ENCODE measurements around the gene CISTR.

The CISTR gene

GRCh38 chr12:53717319-53717718 is 34.5 kb downstream of the CISTR start:
- H3K18ac ChIP-seq (ENCODE audit: low read length), result no peak overlapping the region
- H3K23ac ChIP-seq (ENCODE audit: low read depth, low read length, poor library complexity), result no peak overlapping the region
- peaks cover under 1 to 5% of the 10 kb centered on the region in 2 donors for H3K4me1 ChIP-seq (ENCODE audit: control insufficient read depth in 2 of 2, insufficient read depth in 1 of 2, low read depth in 1 of 2, low read length in 2 of 2)
- no peak overlapping the region for H2AK5ac ChIP-seq (ENCODE audit: low read depth, low read length)
- H4K8ac ChIP-seq (ENCODE audit: low read depth, low read length), result no peak overlapping the region
- no peak for DNase-seq (ENCODE audit: low spot score)
- no peak overlapping the region for H4K91ac ChIP-seq (ENCODE audit: low read depth, low read length, poor library complexity)
- no peak overlapping the region for H3K4me3 ChIP-seq (ENCODE audit: low read length in 2 of 2)
- no peak overlapping the region for H2BK15ac ChIP-seq (ENCODE audit: low read length)
- H3K79me1 ChIP-seq (ENCODE audit: low read depth, low read length), result no peaks in the 10 kb centered on the region
- H2BK120ac ChIP-seq (ENCODE audit: low read depth, low read length), result no peak overlapping the region
- no peak overlapping the region for H3K27ac ChIP-seq (replicated peaks; ENCODE audit: low read length)
- H3K14ac ChIP-seq (ENCODE audit: low read length), result no peak overlapping the region
- H3K9me3 ChIP-seq (replicated peaks in 1 of 2; ENCODE audit: control insufficient read depth in 2 of 2, insufficient read depth in 1 of 2, low read depth in 1 of 2, low read length in 2 of 2), result no peaks in the 10 kb centered on the region
- H2AFZ ChIP-seq (ENCODE audit: low read length), result no peak overlapping the region
- no peak overlapping the region for H3K4ac ChIP-seq (ENCODE audit: low read length)
- no peak overlapping the region for H2BK5ac ChIP-seq (ENCODE audit: low read length)
- H2BK12ac ChIP-seq (ENCODE audit: low read length), result no peak overlapping the region
- no peak overlapping the region for H3K9ac ChIP-seq (ENCODE audit: low read depth, low read length, poor library complexity)
- H3K36me3 ChIP-seq (replicated peaks in 1 of 2; ENCODE audit: control insufficient read depth in 2 of 2, insufficient read depth in 2 of 2, low read length in 2 of 2), result peaks cover 0 to 2% of the 10 kb centered on the region in 2 donors
- no peak overlapping the region for H3K4me2 ChIP-seq (ENCODE audit: insufficient read depth, low read length, poor library complexity, severe bottlenecking)
- WGBS, 2 donors (ENCODE audit: extremely low coverage in 2 of 2, insufficient read length in 2 of 2, insufficient replicate concordance in 1 of 2), result no CpG with 5 or more reads among the region's 5 CpGs
- H3K27me3 ChIP-seq (ENCODE audit: control insufficient read depth in 3 of 3, insufficient read depth in 3 of 3, low read depth in 1 of 3, low read length in 3 of 3), result no peaks in the 10 kb centered on the region

- no peak overlapping the region for H4K8ac ChIP-seq (ENCODE audit: low read depth, low read length)
- H2BK12ac ChIP-seq (ENCODE audit: low read length), result no peak overlapping the region
- no peaks in the 10 kb centered on the region for H3K79me1 ChIP-seq (ENCODE audit: low read depth, low read length)
- H4K91ac ChIP-seq (ENCODE audit: low read depth, low read length, poor library complexity), result no peak overlapping the region
- no peak overlapping the region for H3K9ac ChIP-seq (ENCODE audit: low read depth, low read length, poor library complexity)
- peaks cover 0 to 3% (median 0%) of the 10 kb centered on the region in 3 experiments for H3K27me3 ChIP-seq (ENCODE audit: control insufficient read depth in 3 of 3, insufficient read depth in 3 of 3, low read depth in 1 of 3, low read length in 3 of 3)
- no peak overlapping the region for H3K23ac ChIP-seq (ENCODE audit: low read depth, low read length, poor library complexity)
- no peak overlapping the region for H2AFZ ChIP-seq (ENCODE audit: low read length)
- no peak overlapping the region for H3K4me3 ChIP-seq (ENCODE audit: low read length in 2 of 2)
- H3K4me1 ChIP-seq (ENCODE audit: control insufficient read depth in 2 of 2, insufficient read depth in 1 of 2, low read depth in 1 of 2, low read length in 2 of 2), result peaks cover 4 to 10% of the 10 kb centered on the region in 2 donors
- H3K9me3 ChIP-seq (replicated peaks in 1 of 2; ENCODE audit: control insufficient read depth in 2 of 2, insufficient read depth in 1 of 2, low read depth in 1 of 2, low read length in 2 of 2), result no peaks in the 10 kb centered on the region
- no CpG with 5 or more reads among the region's 4 CpGs for WGBS, 2 donors (ENCODE audit: extremely low coverage in 2 of 2, insufficient read length in 2 of 2, insufficient replicate concordance in 1 of 2)
- no peak overlapping the region for H3K27ac ChIP-seq (replicated peaks; ENCODE audit: low read length)
- H3K36me3 ChIP-seq (replicated peaks in 1 of 2; ENCODE audit: control insufficient read depth in 2 of 2, insufficient read depth in 2 of 2, low read length in 2 of 2), result no peaks in the 10 kb centered on the region
- H3K18ac ChIP-seq (ENCODE audit: low read length), result no peak overlapping the region
- no peak for DNase-seq (ENCODE audit: low spot score)
- no peak overlapping the region for H3K14ac ChIP-seq (ENCODE audit: low read length)
- H2AK5ac ChIP-seq (ENCODE audit: low read depth, low read length), result no peak overlapping the region
- no peak overlapping the region for H3K4ac ChIP-seq (ENCODE audit: low read length)
- no peak overlapping the region for H2BK5ac ChIP-seq (ENCODE audit: low read length)
- H2BK15ac ChIP-seq (ENCODE audit: low read length), result no peak overlapping the region
- no peak overlapping the region for H2BK120ac ChIP-seq (ENCODE audit: low read depth, low read length)
- H3K4me2 ChIP-seq (ENCODE audit: insufficient read depth, low read length, poor library complexity, severe bottlenecking), result no peak overlapping the region
These were observed 37.8 kb downstream of the CISTR start for GRCh38 chr12:53714004-53714403.

GRCh38 chr12:53713516-53713915 is 38.3 kb downstream of the CISTR start:
- Histone ChIP-seq H2AFZ (ENCODE audit: low read length) (no peak overlapping the region), H3K9ac (ENCODE audit: low read depth, low read length, poor library complexity) (no peak overlapping the region), H3K36me3 (replicated peaks in 1 of 2; ENCODE audit: control insufficient read depth in 2 of 2, insufficient read depth in 2 of 2, low read length in 2 of 2) (no peaks in the 10 kb centered on the region), H2BK120ac (ENCODE audit: low read depth, low read length) (no peak overlapping the region), H3K27ac (replicated peaks; ENCODE audit: low read length) (no peak overlapping the region), H4K8ac (ENCODE audit: low read depth, low read length) (no peak overlapping the region), H3K4me1 (ENCODE audit: control insufficient read depth in 2 of 2, insufficient read depth in 1 of 2, low read depth in 1 of 2, low read length in 2 of 2) (peaks cover 4 to 10% of the 10 kb centered on the region in 2 donors), H2BK15ac (ENCODE audit: low read length) (no peak overlapping the region), H3K27me3 (ENCODE audit: control insufficient read depth in 3 of 3, insufficient read depth in 3 of 3, low read depth in 1 of 3, low read length in 3 of 3) (peaks cover 0 to 7% (median 0%) of the 10 kb centered on the region in 3 experiments), H2AK5ac (ENCODE audit: low read depth, low read length) (no peak overlapping the region), H2BK5ac (ENCODE audit: low read length) (no peak overlapping the region), H3K14ac (ENCODE audit: low read length) (no peak overlapping the region), H3K23ac (ENCODE audit: low read depth, low read length, poor library complexity) (no peak overlapping the region), H3K4me2 (ENCODE audit: insufficient read depth, low read length, poor library complexity, severe bottlenecking) (no peak overlapping the region), H4K91ac (ENCODE audit: low read depth, low read length, poor library complexity) (no peak overlapping the region), H2BK12ac (ENCODE audit: low read length) (no peak overlapping the region), H3K79me1 (ENCODE audit: low read depth, low read length) (no peaks in the 10 kb centered on the region), H3K18ac (ENCODE audit: low read length) (no peak overlapping the region), H3K9me3 (replicated peaks in 1 of 2; ENCODE audit: control insufficient read depth in 2 of 2, insufficient read depth in 1 of 2, low read depth in 1 of 2, low read length in 2 of 2) (no peaks in the 10 kb centered on the region), H3K4ac (ENCODE audit: low read length) (no peak overlapping the region), H3K4me3 (ENCODE audit: low read length in 2 of 2) (no peak overlapping the region)
- DNase-seq (ENCODE audit: low spot score), result no peak
- no CpG with 5 or more reads among the region's 9 CpGs for WGBS, 2 donors (ENCODE audit: extremely low coverage in 2 of 2, insufficient read length in 2 of 2, insufficient replicate concordance in 1 of 2)

GRCh38 chr12:53712059-53712643 is 39.6 kb downstream of the CISTR start:
- H3K14ac ChIP-seq (ENCODE audit: low read length), result no peak overlapping the region
- H2BK5ac ChIP-seq (ENCODE audit: low read length), result no peak overlapping the region
- WGBS, 2 donors (ENCODE audit: extremely low coverage in 2 of 2, insufficient read length in 2 of 2, insufficient replicate concordance in 1 of 2), result no CpG with 5 or more reads among the region's 8 CpGs
- no peak overlapping the region for H2BK120ac ChIP-seq (ENCODE audit: low read depth, low read length)
- no peak overlapping the region for H3K18ac ChIP-seq (ENCODE audit: low read length)
- no peaks in the 10 kb centered on the region for H3K9me3 ChIP-seq (replicated peaks in 1 of 2; ENCODE audit: control insufficient read depth in 2 of 2, insufficient read depth in 1 of 2, low read depth in 1 of 2, low read length in 2 of 2)
- no peak overlapping the region for H3K4ac ChIP-seq (ENCODE audit: low read length)
- no peak overlapping the region for H4K8ac ChIP-seq (ENCODE audit: low read depth, low read length)
- no peak overlapping the region for H4K91ac ChIP-seq (ENCODE audit: low read depth, low read length, poor library complexity)
- H3K27me3 ChIP-seq (ENCODE audit: control insufficient read depth in 3 of 3, insufficient read depth in 3 of 3, low read depth in 1 of 3, low read length in 3 of 3), result peaks cover 0 to 13% (median 0%) of the 10 kb centered on the region in 3 experiments
- H2AK5ac ChIP-seq (ENCODE audit: low read depth, low read length), result no peak overlapping the region
- H2AFZ ChIP-seq (ENCODE audit: low read length), result no peak overlapping the region
- no peak overlapping the region for H3K9ac ChIP-seq (ENCODE audit: low read depth, low read length, poor library complexity)
- H3K27ac ChIP-seq (replicated peaks; ENCODE audit: low read length), result no peak overlapping the region
- H3K79me1 ChIP-seq (ENCODE audit: low read depth, low read length), result no peaks in the 10 kb centered on the region
- no peak overlapping the region for H3K23ac ChIP-seq (ENCODE audit: low read depth, low read length, poor library complexity)
- DNase-seq (ENCODE audit: low spot score), result no peak
- H3K4me2 ChIP-seq (ENCODE audit: insufficient read depth, low read length, poor library complexity, severe bottlenecking), result no peak overlapping the region
- no peak overlapping the region for H2BK15ac ChIP-seq (ENCODE audit: low read length)
- H3K4me3 ChIP-seq (ENCODE audit: low read length in 2 of 2), result no peak overlapping the region
- peaks cover 4 to 10% of the 10 kb centered on the region in 2 donors for H3K4me1 ChIP-seq (ENCODE audit: control insufficient read depth in 2 of 2, insufficient read depth in 1 of 2, low read depth in 1 of 2, low read length in 2 of 2)
- H2BK12ac ChIP-seq (ENCODE audit: low read length), result no peak overlapping the region
- H3K36me3 ChIP-seq (replicated peaks in 1 of 2; ENCODE audit: control insufficient read depth in 2 of 2, insufficient read depth in 2 of 2, low read length in 2 of 2), result no peaks in the 10 kb centered on the region

Data from neuronal stem cell (in vitro differentiated cells).